Panc1 (cell line): ENCODE measurements around the gene SYT1. TPM values are rescaled to one million over a fixed set of nuclear protein-coding genes. Genes with fewer than 3 reads are reported as not detected.

Experiments
- ATAC-seq: fragments of 200-7000 bp; cut with Tn5 transposase; 2 replicates; pipeline ENCODE4 v1.9.1; 2020; ENCODE audit warnings: mild to moderate bottlenecking, moderate library complexity
- BruUV-seq: library from RNA; stranded (reverse); fragments of 400-500 nt; replicated peaks from 2 replicates; lab custom pipeline; 2021; lab: Mats Ljungman, UMichigan
- CTCF ChIA-PET: fragments of 300-600 bp; sonication (Branson Sonifier 250); formaldehyde crosslinking; loops from one replicate; lab custom pipeline; 2022; ENCODE audit warnings: antibody characterized with exemption; lab: Charles Lee
- POLR2A ChIA-PET: fragments of 300-600 bp; sonication (Branson Sonifier 250); formaldehyde crosslinking; loops from one replicate; lab custom pipeline; 2022; ENCODE audit warnings: antibody characterized with exemption; lab: Charles Lee
- DNase-seq: peaks from one replicate; pipeline ENCODE4 v3.0.0-alpha.2; 2010; ENCODE audit warnings: low read depth, low spot score
- H3K27ac ChIP-seq: 2 replicates; pipeline ENCODE4 v1.5.1; 2011; ENCODE audit warnings: mild to moderate bottlenecking, low read length, inconsistent platforms
- H3K27me3 ChIP-seq: fragments of 200-500 bp; sonication (Bioruptor generic); 2 replicates; pipeline ENCODE4 v1.6.0; 2014; ENCODE audit warnings: low read length, inconsistent platforms; ENCODE audit not compliant: control insufficient read depth, insufficient read depth
- H3K36me3 ChIP-seq: fragments of 200-500 bp; sonication (Bioruptor generic); 2 replicates; pipeline ENCODE4 v1.5.1; 2014; ENCODE audit warnings: inconsistent platforms, mild to moderate bottlenecking, low read length, moderate library complexity; ENCODE audit not compliant: control insufficient read depth, insufficient read depth
- H3K4me1 ChIP-seq: 2 replicates; pipeline ENCODE4 v1.5.1; 2011; ENCODE audit warnings: inconsistent platforms, mild to moderate bottlenecking, low read length, moderate library complexity; ENCODE audit not compliant: control insufficient read depth, insufficient read depth
- H3K4me3 ChIP-seq, 2 experiments: 2 replicates each; pipeline ENCODE4 v1.5.1; 2011 to 2012; ENCODE audit warnings: low read depth in 2 of 2, low read length in 2 of 2, mild to moderate bottlenecking in 2 of 2, inconsistent platforms in 1 of 2, moderate library complexity in 1 of 2
- H3K9me3 ChIP-seq: fragments of 200-500 bp; sonication (Bioruptor generic); 2 replicates; pipeline ENCODE4 v1.5.1; 2014; ENCODE audit warnings: low read depth, mild to moderate bottlenecking, inconsistent platforms, low read length, moderate library complexity; ENCODE audit not compliant: control insufficient read depth, insufficient read depth
- CTCF ChIP-seq: fragments of 450-650 bp; IDR thresholded peaks from 2 replicates; pipeline ENCODE4 v1.5.1; 2017; ENCODE audit warnings: mild to moderate bottlenecking
- POLR2AphosphoS5 ChIP-seq: IDR thresholded peaks from 2 replicates; pipeline ENCODE4 v1.6.1; 2012; ENCODE audit warnings: mild to moderate bottlenecking, low read depth, low read length, moderate library complexity
- REST ChIP-seq, 2 experiments: IDR thresholded peaks; 2 replicates each; pipeline ENCODE4 v1.6.1; 2011 to 2012; ENCODE audit warnings: low read depth in 2 of 2, control low read depth in 1 of 2, low read length in 1 of 2, mild to moderate bottlenecking in 1 of 2, moderate library complexity in 1 of 2; ENCODE audit not compliant: insufficient read depth in 1 of 2
- SIN3A ChIP-seq: IDR thresholded peaks from 2 replicates; pipeline ENCODE4 v1.6.1; 2012; ENCODE audit warnings: low read depth, mild to moderate bottlenecking, low read length, moderate library complexity, borderline replicate concordance; ENCODE audit not compliant: insufficient read depth
- TCF7L2 ChIP-seq: IDR thresholded peaks from 2 replicates; pipeline ENCODE4 v1.6.1; 2011; ENCODE audit warnings: mild to moderate bottlenecking, low read depth, low read length, inconsistent platforms
- in situ Hi-C: cut with HindIII; loops from 2 replicates; pipeline ENCODE4 v1.10.0; 2016; ENCODE audit warnings: low sequenced_read_pairs, low pct_unique_long_range_greater_than_20kb
- intact Hi-C: fragments of 100-400 bp; cut with micrococcal nuclease; formaldehyde crosslinking; loops from one replicate; pipeline ENCODE4 v1.10.0; 2022; ENCODE audit not compliant: unreplicated experiment
- total RNA-seq: library from RNA; stranded (reverse); gene quantifications from one replicate; pipeline ENCODE4 v1.2.1, GENCODE V29; 2021; ENCODE audit not compliant: unreplicated experiment

The SYT1 gene
- total RNA-seq, 1 experiment from 2014 or later, result 3.0 TPM

GRCh38 chr12:79351251-79351650, 486.7 kb downstream of the SYT1 start:
- no peaks in the 10 kb centered on the region for H3K9me3 ChIP-seq
- H3K4me1 ChIP-seq, result no peaks in the 10 kb centered on the region
- ChIA-PET CTCF (no interaction called here), POLR2A (no interaction called here)
- no peaks in the 10 kb centered on the region for H3K27me3 ChIP-seq
- ATAC-seq, result no peak
- in situ Hi-C loops (no loop called here), intact Hi-C loops (no loop called here)
- TF ChIP-seq CTCF, result no peak
- H3K27ac ChIP-seq, result no peak overlapping the region
- DNase-seq, result no peak
- no peaks in the 10 kb centered on the region for H3K36me3 ChIP-seq
- H3K4me3 ChIP-seq, result no peak overlapping the region
- no TSS peak for BruUV-seq

- ATAC-seq (no peak), DNase-seq (no peak)
- POLR2A ChIA-PET, result no interaction called here
- intact Hi-C loops, result no loop called here
- no peak for TF ChIP-seq TCF7L2
- TF ChIP-seq SIN3A, result no peak
- TF ChIP-seq CTCF, result no peak
- TF ChIP-seq REST (IDR thresholded peaks at IDR 0.05; ENCODE audit: insufficient read depth in 1 of 2, low read depth in 2 of 2, low read length in 1 of 2), result no peak
- no peak for TF ChIP-seq POLR2AphosphoS5
- CTCF ChIA-PET, result no interaction called here
- BruUV-seq, result no TSS peak
- Histone ChIP-seq H3K9me3 (no peaks in the 10 kb centered on the region), H3K4me3 (no peak overlapping the region), H3K27me3 (no peaks in the 10 kb centered on the region), H3K4me1 (no peaks in the 10 kb centered on the region), H3K36me3 (no peaks in the 10 kb centered on the region), H3K27ac (no peak overlapping the region)
- in situ Hi-C loops, result no loop called here
These were observed 491.6 kb downstream of the SYT1 start for GRCh38 chr12:79356216-79356615.

- intact Hi-C loops (no loop called here), in situ Hi-C loops (no loop called here)
- POLR2A ChIA-PET, result no interaction called here
- ATAC-seq (no peak), DNase-seq (no peak)
- H3K36me3 ChIP-seq, result no peaks in the 10 kb centered on the region
- CTCF ChIA-PET, result no interaction called here
- no peak for TF ChIP-seq SIN3A
- no peaks in the 10 kb centered on the region for H3K4me1 ChIP-seq
- no peak overlapping the region for H3K4me3 ChIP-seq
- H3K9me3 ChIP-seq, result no peaks in the 10 kb centered on the region
- no peaks in the 10 kb centered on the region; the same call in 1 of the 2 replicates for H3K27me3 ChIP-seq
- no peak overlapping the region for H3K27ac ChIP-seq
- BruUV-seq, result no TSS peak
These were observed 492.5 kb downstream of the SYT1 start for GRCh38 chr12:79357048-79357447.
